DOHH2 (cell line): ENCODE data around the gene ACTR1B.

Source experiments
- H3F3A ChIP-seq: fragments of 200-600 bp; sonication (generic), shearing (Covaris generic); 2 replicates; pipeline ENCODE4 v1.6.0; 2016; ENCODE audit warnings: antibody characterized with exemption, mild to moderate bottlenecking; ENCODE audit not compliant: control insufficient read depth, insufficient read depth
- H3K27ac ChIP-seq: fragments of 200-600 bp; sonication (generic); 2 replicates; pipeline ENCODE4 v1.5.1; 2014; ENCODE audit warnings: low read depth, mild to moderate bottlenecking, low read length, moderate library complexity
- H3K27me3 ChIP-seq: fragments of 200-600 bp; sonication (generic); 2 replicates; pipeline ENCODE4 v1.6.1; 2014; ENCODE audit warnings: mild to moderate bottlenecking, low read length, mixed read lengths; ENCODE audit not compliant: control insufficient read depth
- H3K36me3 ChIP-seq: fragments of 200-600 bp; sonication (generic); 2 replicates; pipeline ENCODE4 v1.6.1; 2014; ENCODE audit warnings: mild to moderate bottlenecking, low read length, moderate library complexity, mixed read lengths; ENCODE audit not compliant: control insufficient read depth
- H3K4me1 ChIP-seq: fragments of 200-600 bp; sonication (generic); 2 replicates; pipeline ENCODE4 v1.6.1; 2014; ENCODE audit warnings: mild to moderate bottlenecking, low read length, mixed read lengths; ENCODE audit not compliant: control insufficient read depth
- H3K4me2 ChIP-seq: fragments of 200-600 bp; sonication (generic); 2 replicates; pipeline ENCODE4 v1.6.0; 2014; ENCODE audit warnings: mild to moderate bottlenecking, low read length, moderate library complexity
- H3K4me3 ChIP-seq: fragments of 200-600 bp; sonication (generic); 2 replicates; pipeline ENCODE4 v1.5.1; 2014; ENCODE audit warnings: mild to moderate bottlenecking, low read length, mixed read lengths
- H3K79me2 ChIP-seq: fragments of 200-600 bp; sonication (generic); 2 replicates; pipeline ENCODE4 v1.6.1; 2014; ENCODE audit warnings: mild to moderate bottlenecking, low read length, mixed read lengths; ENCODE audit not compliant: control insufficient read depth
- H3K9me2 ChIP-seq: fragments of 200-600 bp; sonication (generic); replicated peaks from 2 replicates; pipeline ENCODE4 v1.6.1; 2014; ENCODE audit warnings: mild to moderate bottlenecking, low read length, mixed read lengths; ENCODE audit not compliant: control insufficient read depth
- H3K9me3 ChIP-seq: fragments of 200-600 bp; sonication (generic); 2 replicates; pipeline ENCODE4 v1.6.1; 2014; ENCODE audit warnings: antibody characterized with exemption, low read length, mixed read lengths; ENCODE audit not compliant: control insufficient read depth, insufficient read depth
- H4K20me1 ChIP-seq: fragments of 200-600 bp; sonication (generic); 2 replicates; pipeline ENCODE4 v1.6.0; 2014; ENCODE audit warnings: low read depth, mild to moderate bottlenecking, antibody characterized with exemption, low read length, moderate library complexity; ENCODE audit not compliant: control insufficient read depth, insufficient read depth
- CTCF ChIP-seq: fragments of 200-600 bp; sonication (generic); IDR thresholded peaks from one replicate; pipeline ENCODE4 v1.5.1; 2014; ENCODE audit warnings: antibody characterized with exemption, mild to moderate bottlenecking, low read depth, low read length; ENCODE audit not compliant: poor library complexity, severe bottlenecking
- EZH2phosphoT487 ChIP-seq: fragments of 200-600 bp; sonication (generic); IDR thresholded peaks from 2 replicates; pipeline ENCODE4 v1.6.1; 2017; ENCODE audit warnings: borderline replicate concordance, mild to moderate bottlenecking, antibody characterized with exemption, low read length, moderate library complexity, mixed read lengths

The ACTR1B gene

GRCh38 chr2:97660775-97661389 is 3.0 kb downstream of the ACTR1B start:
- Histone ChIP-seq H3K36me3 (peaks cover 62% of the 10 kb centered on the region), H3K4me1 (peaks cover 20% of the 10 kb centered on the region), H3K79me2 (peaks cover 39% of the 10 kb centered on the region), H3K9me2 (no peaks in the 10 kb centered on the region), H3K27ac (no peak overlapping the region), H4K20me1 (peaks cover 13% of the 10 kb centered on the region), H3K27me3 (no peaks in the 10 kb centered on the region), H3K4me2 (no peak overlapping the region), H3K9me3 (no peaks in the 10 kb centered on the region), H3K4me3 (no peak overlapping the region), H3F3A (no peaks in the 10 kb centered on the region)
- TF ChIP-seq EZH2phosphoT487 (no peak), CTCF (no peak)

- Histone ChIP-seq H3K79me2 (peaks cover 39% of the 10 kb centered on the region), H3K27ac (no peak overlapping the region), H3K4me3 (no peak overlapping the region), H3K9me3 (no peaks in the 10 kb centered on the region), H3K4me1 (peaks cover 20% of the 10 kb centered on the region), H3K27me3 (no peaks in the 10 kb centered on the region), H4K20me1 (peaks cover 13% of the 10 kb centered on the region), H3F3A (no peaks in the 10 kb centered on the region), H3K9me2 (no peaks in the 10 kb centered on the region), H3K4me2 (no peak overlapping the region), H3K36me3 (peaks cover 62% of the 10 kb centered on the region)
- TF ChIP-seq EZH2phosphoT487 (no peak), CTCF (no peak)
Observed at GRCh38 chr2:97660044-97660774, 3.6 kb downstream of the ACTR1B start.

GRCh38 chr2:97659256-97660043 is 4.4 kb downstream of the ACTR1B start:
- Histone ChIP-seq H3K9me2 (no peaks in the 10 kb centered on the region), H3K79me2 (peaks cover 39% of the 10 kb centered on the region), H3K9me3 (no peaks in the 10 kb centered on the region), H3K4me3 (no peak overlapping the region), H3K27ac (no peak overlapping the region), H3K27me3 (no peaks in the 10 kb centered on the region), H3K36me3 (peaks cover 64% of the 10 kb centered on the region), H3K4me2 (no peak overlapping the region), H3F3A (no peaks in the 10 kb centered on the region), H4K20me1 (peaks cover 13% of the 10 kb centered on the region), H3K4me1 (peaks cover 13% of the 10 kb centered on the region)
- TF ChIP-seq EZH2phosphoT487, result no peak
- TF ChIP-seq CTCF, result no peak
